GM18909 (cell line): Measurements from ENCODE around the gene KLC3.
"Not testable (repeated sequence)": the region's sequence is repeated elsewhere in the genome, so short reads cannot be mapped to it uniquely, and the experiment has no call there.

ENCODE experiments used
- ATAC-seq: cut with Tn5 transposase; IDR thresholded peaks from one replicate; pipeline ENCODE4 v1.9.1; 2021; ENCODE audit warnings: mild to moderate bottlenecking; ENCODE audit not compliant: unreplicated experiment, poor library complexity

The KLC3 gene

GRCh38 chr19:45340232-45340898 lies at the start of gene KLC3:
Gene KLC3 (plus strand): TSS chr19:45340750. CDS start chr19:45345542, 4,792 bp downstream.
- no peak for ATAC-seq

DNA sequence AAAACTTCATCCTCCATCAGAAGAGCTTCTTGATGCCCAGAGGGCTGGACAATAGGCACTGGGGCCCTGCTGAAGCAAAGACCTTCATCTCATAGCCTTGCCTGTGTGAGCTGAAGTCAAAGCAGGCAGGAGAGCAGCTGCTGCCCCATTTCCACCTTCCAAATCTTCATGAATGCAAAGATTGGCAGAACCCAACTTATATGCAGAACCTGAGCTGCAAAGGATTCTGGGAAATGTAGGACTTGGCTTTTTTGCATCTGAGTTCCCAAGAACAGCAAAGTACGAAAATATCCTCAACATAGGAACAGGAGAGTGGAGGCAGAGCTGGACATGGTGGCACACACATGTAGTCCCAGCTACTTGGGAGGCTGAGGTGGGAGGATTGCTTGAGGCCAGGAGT lies 48.7 kb upstream of the KLC3 start:
- no peak for ATAC-seq

DNA sequence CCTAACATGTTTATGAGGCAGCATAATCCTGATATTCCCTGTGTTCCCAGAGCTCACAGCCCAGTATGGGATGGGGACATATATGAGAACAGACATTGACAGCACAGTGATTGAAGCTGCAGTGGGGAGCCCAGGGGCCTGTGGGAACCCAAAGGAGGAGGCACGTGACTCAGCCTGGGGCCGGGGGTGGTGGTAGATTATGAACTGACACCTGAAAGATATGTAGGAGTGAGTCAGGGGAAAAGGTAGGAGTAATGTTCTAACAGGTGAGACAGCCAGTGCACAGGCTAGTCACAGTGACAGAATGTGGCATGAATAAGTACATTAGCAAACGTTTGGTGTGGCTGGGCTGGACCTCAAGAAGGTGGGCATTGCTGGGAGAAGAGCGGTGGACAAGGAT lies 46.9 kb upstream of the KLC3 start:
- no peak for ATAC-seq

GRCh38 chr19:45294291-45295029 lies 46.1 kb upstream of the KLC3 start:
- no peak for ATAC-seq

DNA sequence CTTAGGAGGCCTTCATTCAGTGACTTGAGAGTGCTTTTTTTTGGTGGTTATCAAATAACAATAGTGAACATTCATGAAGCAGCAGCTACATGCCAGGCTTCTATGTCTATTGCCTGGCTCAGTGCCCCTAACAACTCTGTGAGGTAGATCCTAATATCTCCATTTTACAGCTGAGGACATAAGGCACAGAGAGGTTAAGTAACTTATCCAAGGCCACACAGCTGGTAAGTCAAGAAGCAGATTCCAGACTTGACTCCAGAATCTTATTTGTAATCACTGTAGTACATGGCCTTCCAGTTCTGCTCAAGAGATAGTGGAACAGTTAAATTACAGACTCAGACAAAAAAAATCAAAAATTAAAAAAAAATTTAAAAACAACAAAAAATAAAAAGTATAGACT lies 44.7 kb upstream of the KLC3 start:
- no peak for ATAC-seq

GRCh38 chr19:45296355-45296754 lies 44.2 kb upstream of the KLC3 start:
- no peak for ATAC-seq

GRCh38 chr19:45297674-45298073 lies 42.9 kb upstream of the KLC3 start:
- no peak for ATAC-seq

GRCh38 chr19:45298264-45298663 lies 42.3 kb upstream of the KLC3 start:
- no peak for ATAC-seq

DNA sequence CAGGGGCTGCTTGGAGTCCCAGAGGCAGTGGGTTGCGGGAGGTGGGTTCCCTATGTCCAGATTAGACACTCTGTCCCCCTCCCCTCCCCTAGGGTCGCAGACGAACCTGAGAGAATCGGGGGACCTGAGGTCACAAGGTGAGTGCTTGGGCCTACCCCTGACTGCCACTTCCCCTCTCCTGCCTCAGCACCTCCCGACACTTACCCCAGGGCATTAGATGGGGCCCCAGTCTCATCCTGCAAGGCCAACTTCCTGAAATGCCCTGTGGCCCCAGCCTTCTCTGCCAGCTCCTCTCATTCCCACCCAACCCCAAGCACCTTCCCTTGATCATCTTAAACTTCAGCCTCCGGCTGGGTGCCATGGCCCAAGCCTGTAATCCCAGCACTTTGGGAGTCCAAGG lies 40.8 kb upstream of the KLC3 start:
- no peak for ATAC-seq

DNA sequence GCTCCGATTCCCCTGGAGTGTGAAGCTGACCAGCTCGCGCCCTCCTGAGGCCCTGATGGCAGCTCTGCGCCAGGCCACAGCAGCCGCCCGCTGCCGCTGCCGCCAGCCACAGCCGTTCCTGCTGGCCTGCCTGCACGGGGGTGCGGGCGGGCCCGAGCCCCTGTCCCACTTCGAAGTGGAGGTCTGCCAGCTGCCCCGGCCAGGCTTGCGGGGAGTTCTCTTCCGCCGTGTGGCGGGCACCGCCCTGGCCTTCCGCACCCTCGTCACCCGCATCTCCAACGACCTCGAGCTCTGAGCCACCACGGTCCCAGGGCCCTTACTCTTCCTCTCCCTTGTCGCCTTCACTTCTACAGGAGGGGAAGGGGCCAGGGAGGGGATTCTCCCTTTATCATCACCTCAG lies 38.1 kb upstream of the KLC3 start:
- no peak for ATAC-seq

DNA sequence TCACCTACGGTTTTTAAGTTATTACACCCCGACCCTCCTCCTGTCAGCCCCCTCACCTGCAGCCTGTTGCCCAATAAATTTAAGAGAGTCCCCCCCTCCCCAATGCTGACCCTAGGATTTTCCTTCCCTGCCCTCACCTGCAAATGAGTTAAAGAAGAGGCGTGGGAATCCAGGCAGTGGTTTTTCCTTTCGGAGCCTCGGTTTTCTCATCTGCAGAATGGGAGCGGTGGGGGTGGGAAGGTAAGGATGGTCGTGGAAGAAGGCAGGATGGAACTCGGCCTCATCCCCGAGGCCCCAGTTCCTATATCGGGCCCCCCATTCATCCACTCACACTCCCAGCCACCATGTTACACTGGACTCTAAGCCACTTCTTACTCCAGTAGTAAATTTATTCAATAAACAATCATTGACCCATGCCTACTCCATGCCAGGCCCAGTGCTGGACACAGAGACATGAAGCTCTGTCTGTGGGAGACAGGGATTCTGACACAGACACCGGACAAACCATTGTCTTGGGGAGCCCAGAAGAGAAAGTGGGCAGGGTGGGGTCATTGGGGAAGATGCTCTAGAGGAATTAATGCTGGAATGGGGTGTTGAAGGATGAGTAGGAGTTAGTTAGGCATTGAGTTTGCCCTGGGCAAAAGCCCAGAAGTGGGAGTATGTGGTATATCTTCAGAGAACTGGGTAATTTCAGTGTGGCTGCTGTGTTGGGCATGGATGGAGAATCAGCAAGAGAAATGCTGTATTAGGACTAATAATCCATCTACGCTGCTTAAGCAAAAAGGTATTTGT lies 37.1 kb upstream of the KLC3 start:
- ATAC-seq, result no peak

DNA sequence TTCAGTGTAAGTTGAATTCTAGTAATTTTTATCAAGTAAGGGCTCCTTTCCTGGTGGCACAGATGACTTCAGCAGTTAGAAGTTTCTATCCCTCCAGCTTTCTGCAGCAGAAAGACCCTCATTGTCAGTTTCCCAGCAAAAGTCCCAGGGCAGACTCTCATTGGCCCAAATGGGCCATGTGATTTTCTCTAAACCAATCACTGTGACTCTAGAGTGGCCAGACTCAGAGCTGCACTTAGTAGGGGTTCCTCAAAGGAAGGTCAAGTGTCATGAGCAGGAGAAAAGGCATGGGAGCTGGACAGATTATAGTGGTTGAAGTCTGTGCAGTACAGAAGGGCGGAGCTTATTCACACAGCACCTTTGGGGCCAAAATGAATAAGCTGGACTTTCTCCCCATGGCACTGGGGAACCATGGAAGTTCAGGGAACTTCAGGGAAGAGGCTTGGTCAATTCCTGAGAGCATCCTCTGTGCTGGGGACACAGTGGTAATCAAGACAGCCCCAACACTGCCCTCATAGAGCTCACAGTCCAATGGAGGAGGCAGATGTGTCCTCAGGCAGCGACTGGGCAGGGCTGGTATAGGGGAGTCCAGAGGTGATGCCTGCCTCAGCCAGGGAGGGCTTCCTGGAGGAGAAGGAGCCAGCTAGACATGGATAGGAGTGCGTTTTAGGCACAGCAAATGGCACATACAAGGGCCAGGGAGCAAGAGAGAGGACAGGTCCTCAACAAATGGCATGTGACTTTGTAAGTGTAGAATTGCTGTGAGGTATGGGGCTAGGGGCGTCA lies 36.2 kb upstream of the KLC3 start:
- ATAC-seq, result no peak

- no peak for ATAC-seq
These were observed 35.5 kb upstream of the KLC3 start for GRCh38 chr19:45305007-45305406.

GRCh38 chr19:45305421-45305820 lies 35.1 kb upstream of the KLC3 start:
- no peak for ATAC-seq

- no peak for ATAC-seq
These were observed 34.5 kb upstream of the KLC3 start for GRCh38 chr19:45306040-45306439.

GRCh38 chr19:45306518-45307027 lies 34.0 kb upstream of the KLC3 start:
- no peak for ATAC-seq

DNA sequence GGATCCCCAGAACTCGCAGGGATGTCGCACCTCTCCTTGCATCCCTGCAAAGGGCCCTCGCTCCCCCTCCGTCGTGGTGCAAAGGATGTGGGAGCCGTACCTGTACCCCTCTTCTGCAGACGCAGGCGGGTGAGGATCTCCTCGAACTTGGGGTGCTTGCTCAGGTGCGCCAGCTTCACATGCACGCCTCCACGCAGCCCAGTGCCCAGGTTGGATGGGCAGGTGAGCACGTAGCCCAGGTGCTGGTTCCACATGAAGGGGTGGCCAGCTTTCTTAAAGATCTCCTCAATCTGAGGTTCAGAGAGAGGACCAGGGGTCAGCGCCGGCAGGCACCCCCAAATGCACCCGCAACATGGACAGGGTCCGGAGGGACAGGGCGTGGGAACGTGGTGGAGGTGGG lies 33.2 kb upstream of the KLC3 start:
- no peak for ATAC-seq

GRCh38 chr19:45309322-45309721 lies 31.2 kb upstream of the KLC3 start:
- ATAC-seq, result not testable (repeated sequence)

DNA sequence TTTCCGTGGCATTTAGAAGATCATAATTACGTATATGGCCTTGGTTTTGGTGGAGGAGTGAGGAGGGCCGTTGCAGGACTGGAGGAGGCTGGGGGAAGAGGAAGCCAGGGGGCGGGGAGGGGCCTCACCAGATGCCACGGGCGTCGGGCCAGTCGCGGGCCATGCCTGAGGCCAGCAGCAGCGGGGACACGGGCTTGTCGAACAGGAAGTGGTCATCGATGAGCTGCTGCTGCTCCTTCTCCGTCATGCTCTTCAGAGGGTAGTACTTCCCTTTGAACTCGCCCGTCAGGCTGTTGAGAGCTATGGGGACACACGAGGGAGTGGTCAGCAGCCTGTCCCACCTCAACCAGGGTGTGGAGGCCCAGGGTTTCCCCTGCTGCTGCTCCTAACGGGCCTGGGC lies 28.9 kb upstream of the KLC3 start:
- ATAC-seq, result no peak

DNA sequence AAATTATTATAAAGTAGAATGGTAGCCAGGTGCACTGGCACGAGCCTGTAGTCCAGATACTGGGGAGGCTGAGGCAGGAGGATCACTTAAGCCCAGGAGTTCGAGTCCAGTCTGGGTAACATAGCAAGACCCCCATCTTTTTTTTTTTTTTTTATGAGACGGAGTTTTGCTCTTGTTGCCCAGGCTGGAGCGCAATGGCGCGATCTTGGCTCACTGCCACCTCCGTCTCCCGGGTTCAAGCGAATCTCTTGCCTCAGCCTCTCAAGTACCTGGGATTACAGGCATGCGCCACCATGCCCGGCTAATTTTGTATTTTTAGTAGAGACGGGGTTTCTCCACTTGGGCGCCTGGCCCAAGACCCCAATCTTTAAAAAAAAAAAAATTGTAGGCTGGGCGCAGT lies 28.3 kb upstream of the KLC3 start:
- not testable (repeated sequence) for ATAC-seq
